IMR-90 (cell line): Measurements from ENCODE around the gene CENPU. TPM values are rescaled to one million over a fixed set of nuclear protein-coding genes. Genes with fewer than 3 reads are reported as not detected.
A peak's percentile ranks its signal among the peaks of the same experiment; 100 is the strongest.

Experiments used
- ATAC-seq: fragments of 200-7000 bp; cut with Tn5 transposase; 2 replicates; pipeline ENCODE4 v1.9.1; 2020; ENCODE audit warnings: low read depth, mild to moderate bottlenecking, moderate library complexity
- BruUV-seq: library from RNA; stranded (reverse); fragments of 400-500 nt; replicated peaks from 2 replicates; lab custom pipeline; 2021; lab: Mats Ljungman, UMichigan
- CTCF ChIA-PET: fragments of 300-600 bp; formaldehyde crosslinking; extraction: SDS; loops from one replicate; lab custom pipeline; 2021; ENCODE audit warnings: antibody characterized with exemption; lab: Yijun Ruan, JAX
- POLR2A ChIA-PET: fragments of 300-600 bp; sonication (Branson Sonifier 250); formaldehyde crosslinking; loops from one replicate; lab custom pipeline; 2022; ENCODE audit warnings: antibody characterized with exemption; ENCODE audit not compliant: unreplicated experiment; lab: Charles Lee
- DNase-seq: peaks from one replicate; pipeline ENCODE4 v3.0.0; 2013
- H2AFZ ChIP-seq: replicated peaks from 2 replicates; pipeline ENCODE3; 2013; ENCODE audit warnings: low read length, mild to moderate bottlenecking; ENCODE audit not compliant: poor library complexity
- H2AK5ac ChIP-seq: 2 replicates; pipeline ENCODE4 v1.6.1; 2013; ENCODE audit warnings: low read depth, low read length, inconsistent platforms
- H2AK9ac ChIP-seq: replicated peaks from 2 replicates; pipeline ENCODE3; 2013; ENCODE audit warnings: mild to moderate bottlenecking, low read depth, low read length, moderate library complexity; ENCODE audit not compliant: poor library complexity
- H2BK120ac ChIP-seq: 2 replicates; pipeline ENCODE4 v1.6.1; 2013; ENCODE audit warnings: low read depth, low read length, inconsistent platforms
- H2BK15ac ChIP-seq: 3 replicates; pipeline ENCODE4 v1.6.1; 2013; ENCODE audit warnings: low read depth, low read length, inconsistent platforms
- H2BK20ac ChIP-seq: 2 replicates; pipeline ENCODE4 v1.6.1; 2013; ENCODE audit warnings: low read depth, mild to moderate bottlenecking, inconsistent platforms, low read length, moderate library complexity
- H2BK5ac ChIP-seq: 2 replicates; pipeline ENCODE4 v1.6.1; 2013; ENCODE audit warnings: mild to moderate bottlenecking, low read depth, low read length, inconsistent platforms; ENCODE audit not compliant: poor library complexity, severe bottlenecking
- H3K14ac ChIP-seq: replicated peaks from 2 replicates; pipeline ENCODE4 v1.6.1; 2013; ENCODE audit warnings: low read depth, low read length, inconsistent platforms
- H3K18ac ChIP-seq: 2 replicates; pipeline ENCODE4 v1.6.1; 2013; ENCODE audit warnings: low read depth, low read length, control low read depth
- H3K23ac ChIP-seq: 2 replicates; pipeline ENCODE4 v1.6.1; 2013; ENCODE audit warnings: low read depth, low read length, inconsistent platforms
- H3K27ac ChIP-seq: 2 replicates; pipeline ENCODE4 v1.5.1; 2013; ENCODE audit warnings: mild to moderate bottlenecking, control low read depth, low read length; ENCODE audit not compliant: insufficient read depth
- H3K27me3 ChIP-seq: 2 replicates; pipeline ENCODE4 v1.6.1; 2013; ENCODE audit warnings: low read length; ENCODE audit not compliant: control insufficient read depth, insufficient read depth
- H3K36me3 ChIP-seq: 2 replicates; pipeline ENCODE4 v1.6.1; 2013; ENCODE audit warnings: low read length, mixed read lengths; ENCODE audit not compliant: control insufficient read depth, insufficient read depth
- H3K4ac ChIP-seq: 2 replicates; pipeline ENCODE4 v1.6.1; 2013; ENCODE audit warnings: low read depth, low read length, inconsistent platforms
- H3K4me1 ChIP-seq: 2 replicates; pipeline ENCODE4 v1.6.1; 2013; ENCODE audit warnings: low read length, mixed read lengths; ENCODE audit not compliant: control insufficient read depth, insufficient read depth
- H3K4me2 ChIP-seq: 2 replicates; pipeline ENCODE4 v1.6.1; 2013; ENCODE audit warnings: low read depth, mild to moderate bottlenecking, control low read depth, low read length, moderate library complexity
- H3K4me3 ChIP-seq: 2 replicates; pipeline ENCODE4 v1.5.1; 2013; ENCODE audit warnings: low read depth, mild to moderate bottlenecking, control low read depth, low read length, moderate library complexity; ENCODE audit not compliant: insufficient read depth
- H3K56ac ChIP-seq: 2 replicates; pipeline ENCODE4 v1.6.1; 2013; ENCODE audit warnings: low read length, inconsistent platforms; ENCODE audit not compliant: insufficient read depth; ENCODE audit errors: extremely low read depth
- H3K79me1 ChIP-seq, 2 experiments: 2 replicates each; pipeline ENCODE4 v1.6.1; 2013; ENCODE audit warnings: low read length in 2 of 2, inconsistent platforms in 1 of 2, low read depth in 1 of 2
- H3K9ac ChIP-seq: 2 replicates; pipeline ENCODE4 v1.6.1; 2013; ENCODE audit warnings: low read depth, low read length, control low read depth
- H3K9me1 ChIP-seq: 2 replicates; pipeline ENCODE4 v1.6.1; 2013; ENCODE audit warnings: low read length, inconsistent platforms; ENCODE audit not compliant: insufficient read depth
- H3K9me3 ChIP-seq: 2 replicates; pipeline ENCODE4 v1.6.1; 2013; ENCODE audit warnings: low read length; ENCODE audit not compliant: control insufficient read depth, insufficient read depth
- H4K20me1 ChIP-seq: 2 replicates; pipeline ENCODE4 v1.6.1; 2013; ENCODE audit warnings: low read length, inconsistent platforms; ENCODE audit not compliant: insufficient read depth
- H4K5ac ChIP-seq: 2 replicates; pipeline ENCODE4 v1.6.1; 2013; ENCODE audit warnings: mild to moderate bottlenecking, low read depth, low read length, control low read depth
- H4K8ac ChIP-seq, 2 experiments: 2 replicates each; pipeline ENCODE4 v1.6.1; 2013; ENCODE audit warnings: low read depth in 2 of 2, low read length in 2 of 2, control low read depth in 1 of 2, inconsistent platforms in 1 of 2
- H4K91ac ChIP-seq: 2 replicates; pipeline ENCODE4 v1.6.1; 2013; ENCODE audit warnings: low read depth, low read length, inconsistent platforms; ENCODE audit not compliant: insufficient read depth
- BHLHE40 ChIP-seq: fragments of 150-350 bp; IDR thresholded peaks from 2 replicates; pipeline ENCODE4 v1.6.1; 2016; ENCODE audit warnings: mild to moderate bottlenecking, low read depth, low read length
- CEBPB ChIP-seq: IDR thresholded peaks from 2 replicates; pipeline ENCODE4 v1.6.1; 2012; ENCODE audit warnings: low read depth, low read length, improper control_type of control experiment
- CHD1 ChIP-seq: IDR thresholded peaks from 2 replicates; pipeline ENCODE4 v1.6.1; 2012; ENCODE audit warnings: low read depth, low read length, improper control_type of control experiment
- CTCF ChIP-seq: conservative IDR thresholded peaks from 2 replicates; pipeline ENCODE4 v1.5.1; 2012; ENCODE audit warnings: mild to moderate bottlenecking, low read depth, low read length, improper control_type of control experiment
- ELK1 ChIP-seq: fragments of 150-350 bp; IDR thresholded peaks from 2 replicates; pipeline ENCODE4 v1.6.1; 2016; ENCODE audit warnings: low read depth, mild to moderate bottlenecking, low read length, moderate library complexity, borderline replicate concordance
- FOS ChIP-seq: fragments of 150-350 bp; IDR thresholded peaks from 2 replicates; pipeline ENCODE4 v1.6.1; 2016; ENCODE audit warnings: low read depth, low read length
- MAFK ChIP-seq: IDR thresholded peaks from 2 replicates; pipeline ENCODE4 v1.6.1; 2012; ENCODE audit warnings: low read depth, low read length, improper control_type of control experiment
- MAZ ChIP-seq: IDR thresholded peaks from 2 replicates; pipeline ENCODE4 v1.6.1; 2012; ENCODE audit warnings: low read depth, mild to moderate bottlenecking, low read length, improper control_type of control experiment, moderate library complexity, borderline replicate concordance
- MXI1 ChIP-seq: IDR thresholded peaks from 2 replicates; pipeline ENCODE4 v1.6.1; 2012; ENCODE audit warnings: low read depth, mild to moderate bottlenecking, low read length, moderate library complexity, borderline replicate concordance
- NFE2L2 ChIP-seq: fragments of 150-350 bp; IDR thresholded peaks from 2 replicates; pipeline ENCODE4 v1.6.1; 2016; ENCODE audit warnings: low read depth, mild to moderate bottlenecking, low read length
- POLR2A ChIP-seq: IDR thresholded peaks from 2 replicates; pipeline ENCODE4 v1.6.1; 2012; ENCODE audit warnings: mild to moderate bottlenecking, low read depth, low read length
- RAD21 ChIP-seq: IDR thresholded peaks from 2 replicates; pipeline ENCODE4 v1.6.1; 2012; ENCODE audit warnings: low read length, improper control_type of control experiment
- RCOR1 ChIP-seq: IDR thresholded peaks from 2 replicates; pipeline ENCODE4 v1.6.1; 2012; ENCODE audit warnings: mild to moderate bottlenecking, low read length, improper control_type of control experiment; ENCODE audit not compliant: insufficient replicate concordance
- RFX5 ChIP-seq: IDR thresholded peaks from 2 replicates; pipeline ENCODE4 v1.8.0; 2012; ENCODE audit warnings: low read depth, mild to moderate bottlenecking, low read length, moderate library complexity
- SMC3 ChIP-seq: fragments of 150-350 bp; IDR thresholded peaks from 2 replicates; pipeline ENCODE4 v1.6.1; 2016; ENCODE audit warnings: low read depth, mild to moderate bottlenecking, antibody characterized with exemption, low read length, moderate library complexity
- WGBS, 2 experiments: methylation state at CpG; one replicate each; pipeline versions ENCODE4 v1.1.5 to v1.1.7; 2013; ENCODE audit warnings: missing lambda C conversion rate in 2 of 2; ENCODE audit not compliant: insufficient read length in 1 of 2; ENCODE audit errors: extremely low coverage in 2 of 2; 5-methylcytosine and 5-hydroxymethylcytosine counted together
- dilution Hi-C: fragments of 300-500 bp; cut with HindIII; formaldehyde crosslinking; loops from one replicate; pipeline ENCODE4 v1.14.3; 2018; ENCODE audit warnings: low sequenced_read_pairs; ENCODE audit not compliant: unreplicated experiment
- in situ Hi-C: fragments of 300-500 bp; cut with MboI; formaldehyde crosslinking; loops from 3 replicates; pipeline ENCODE4 v1.14.3; 2019; ENCODE audit warnings: low sequenced_read_pairs, inconsistent platforms, mixed read lengths
- intact Hi-C: fragments of 100-400 bp; cut with micrococcal nuclease; formaldehyde crosslinking; loops from 2 replicates; pipeline ENCODE4 v1.10.0; 2022
- polyA plus RNA-seq, 3 experiments: library from polyadenylated mRNA; depleted of rRNA; stranded (reverse); fragments of >200 nt; gene quantifications; 2 replicates each; pipeline ENCODE4 v1.2.3, GENCODE V29; 2012; ENCODE audit warnings: low replicate concordance in 1 of 3
- total RNA-seq: library from RNA; depleted of rRNA; stranded (reverse); fragments of >200 nt; gene quantifications from 2 replicates; pipeline ENCODE4 v1.2.3, GENCODE V29; 2012
- TF ChIP-seq, protein P1 (sequence below): fragments of 150-350 bp; IDR thresholded peaks from 2 replicates; pipeline ENCODE4 v1.6.1; 2017; ENCODE audit warnings: mild to moderate bottlenecking, antibody characterized with exemption, low read length, low read depth

CENPU gene
- total and polyA plus RNA-seq, 2 of the 4 experiments (the other 2 are of a cell fraction) = 13.6 to 14.6 TPM

- in situ Hi-C loops (no loop called here), intact Hi-C loops (loop anchor here (5.0 kb wide), 3 partner anchors 193 to 463 kb away; partner anchors contain the start of gene IRF2)
Measured at GRCh38 chr4:184729946-184730345, 4.0 kb downstream of the CENPU start.

More at GRCh38 chr4:184729946-184730345, 4.0 kb downstream of the CENPU start:
- peak overlapping the region in 1 of 2 experiments; percentile 21; a peak in 1 of 4 replicates for H4K8ac ChIP-seq
- no peak overlapping the region for H3K4me3 ChIP-seq
- peak overlapping the region; percentile 77 for H2AFZ ChIP-seq
- DNase-seq (no peak), ATAC-seq (no peak)
- 0 out of 2 replicates have a peak overlapping the region, but pooled peaks have one; percentile 6 for H3K9ac ChIP-seq
- no peak overlapping the region for H2BK15ac ChIP-seq
- TF ChIP-seq, protein P1, sequence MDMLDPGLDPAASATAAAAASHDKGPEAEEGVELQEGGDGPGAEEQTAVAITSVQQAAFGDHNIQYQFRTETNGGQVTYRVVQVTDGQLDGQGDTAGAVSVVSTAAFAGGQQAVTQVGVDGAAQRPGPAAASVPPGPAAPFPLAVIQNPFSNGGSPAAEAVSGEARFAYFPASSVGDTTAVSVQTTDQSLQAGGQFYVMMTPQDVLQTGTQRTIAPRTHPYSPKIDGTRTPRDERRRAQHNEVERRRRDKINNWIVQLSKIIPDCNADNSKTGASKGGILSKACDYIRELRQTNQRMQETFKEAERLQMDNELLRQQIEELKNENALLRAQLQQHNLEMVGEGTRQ = no peak
- TF ChIP-seq MAFK (no peak), SMC3 (no peak), CEBPB (no peak), RCOR1 (no peak), NFE2L2 (no peak), RAD21 (no peak), CHD1 (no peak), RFX5 (no peak), POLR2A (no peak), ELK1 (no peak), FOS (no peak), BHLHE40 (no peak), MAZ (no peak), CTCF (no peak), MXI1 (no peak)
- no peaks in the 10 kb centered on the region for H3K9me1 ChIP-seq
- 0 out of 2 replicates have a peak, but pooled peaks cover 2% of the 10 kb centered on the region for H3K36me3 ChIP-seq
- H3K4me2 ChIP-seq = peak overlapping the region; percentile 9; the same call in 1 of the 2 replicates
- H3K18ac ChIP-seq = no peak overlapping the region
- H2AK9ac ChIP-seq = peak overlapping the region; percentile 82
- no CpG with 5 or more reads among the region's 5 CpGs for WGBS, 2 experiments
- H3K56ac ChIP-seq = no peak overlapping the region
- no peak overlapping the region for H2BK20ac ChIP-seq
- no peak overlapping the region for H3K23ac ChIP-seq
- peaks cover 4% of the 10 kb centered on the region for H3K4me1 ChIP-seq
- H3K79me1 ChIP-seq = peaks cover 11 to 27% of the 10 kb centered on the region in 2 experiments
- no peaks in the 10 kb centered on the region; the same call in 1 of the 2 replicates for H4K20me1 ChIP-seq
- no peak overlapping the region for H2BK5ac ChIP-seq
- CTCF ChIA-PET = interaction anchor here (0.6 to 1.5 kb wide), 3 partner anchors 60 to 371 kb away, joined by 3 to 6 read pairs (median 3); no protein-coding TSS in a partner anchor
- no peak overlapping the region for H3K27ac ChIP-seq
- no peaks in the 10 kb centered on the region for H3K27me3 ChIP-seq
- no peak overlapping the region for H4K91ac ChIP-seq
- no peak overlapping the region for H2AK5ac ChIP-seq
- H3K4ac ChIP-seq = no peak overlapping the region
- no TSS peak for BruUV-seq
- POLR2A ChIA-PET = no interaction called here
- H4K5ac ChIP-seq = peak overlapping the region; percentile 5; the same call in 1 of the 2 replicates
- no peak overlapping the region for H2BK120ac ChIP-seq
- H3K9me3 ChIP-seq = no peaks in the 10 kb centered on the region
- no peak overlapping the region for H3K14ac ChIP-seq
- dilution Hi-C loops = no loop called here
